Skeletal muscle tissue (tissue), 4 donors: ENCODE data around the gene RASSF8. TPM values are rescaled to one million over a fixed set of nuclear protein-coding genes. Genes with fewer than 3 reads are reported as not detected.

Experiments
- H3K27ac ChIP-seq: one replicate; pipeline ENCODE4 v1.7.0; 2013; ENCODE audit warnings: mild to moderate bottlenecking, low read depth, low read length, inconsistent platforms
- H3K27me3 ChIP-seq, 3 donors: one replicate each; pipeline ENCODE4 v1.7.0; 2013; ENCODE audit warnings: low read length in 3 of 3; ENCODE audit not compliant: control insufficient read depth in 3 of 3, insufficient read depth in 3 of 3
- H3K36me3 ChIP-seq, 3 donors: one replicate each; pipeline ENCODE4 v1.7.0; 2013; ENCODE audit warnings: low read length in 3 of 3; ENCODE audit not compliant: control insufficient read depth in 3 of 3, insufficient read depth in 3 of 3
- H3K4me1 ChIP-seq, 3 donors: one replicate each; pipeline ENCODE4 v1.7.0; 2013; ENCODE audit warnings: low read length in 3 of 3, mild to moderate bottlenecking in 3 of 3; ENCODE audit not compliant: control insufficient read depth in 3 of 3, insufficient read depth in 3 of 3
- H3K4me3 ChIP-seq, 3 donors: one replicate each; pipeline ENCODE4 v1.7.0; 2013; ENCODE audit warnings: low read length in 3 of 3
- H3K9ac ChIP-seq, 3 donors: one replicate each; pipeline ENCODE4 v1.7.0; 2013; ENCODE audit warnings: low read length in 3 of 3, mild to moderate bottlenecking in 3 of 3, moderate library complexity in 2 of 3, low read depth in 1 of 3
- H3K9me3 ChIP-seq, 3 donors: one replicate each; pipeline ENCODE4 v1.7.0; 2013; ENCODE audit warnings: low read length in 3 of 3; ENCODE audit not compliant: control insufficient read depth in 3 of 3
- total RNA-seq: library from RNA; depleted of rRNA; stranded (reverse); fragments of >200 nt; gene quantifications from one replicate; pipeline ENCODE4 v1.2.3, GENCODE V29; 2014
- donor health status: Osteomylitis.

Gene RASSF8
- total RNA-seq, 1 donor from 2014 or later: 29.7 TPM

GRCh38 chr12:26106347-26106746 lies 147.9 kb downstream of the RASSF8 start:
- peaks cover 36 to 53% (median 39%) of the 10 kb centered on the region in 3 donors for H3K4me1 ChIP-seq
- H3K27ac ChIP-seq: peak overlapping the region; percentile 72
- H3K4me3 ChIP-seq: no peak overlapping the region
- H3K27me3 ChIP-seq: no peaks in the 10 kb centered on the region
- no peaks in the 10 kb centered on the region for H3K36me3 ChIP-seq
- H3K9me3 ChIP-seq: no peaks in the 10 kb centered on the region
- peak overlapping the region in 1 of 3 donors; percentile 4 for H3K9ac ChIP-seq

- peak overlapping the region; percentile 10 to 55 (median 40) for H3K9ac ChIP-seq
- H3K4me3 ChIP-seq: peak overlapping the region in 2 of 3 donors; percentile 4 to 8
- no peaks in the 10 kb centered on the region for H3K9me3 ChIP-seq
- H3K4me1 ChIP-seq: peaks cover 50 to 67% (median 55%) of the 10 kb centered on the region in 3 donors
- H3K27me3 ChIP-seq: no peaks in the 10 kb centered on the region
- peak overlapping the region; percentile 81 for H3K27ac ChIP-seq
- H3K36me3 ChIP-seq: no peaks in the 10 kb centered on the region
Observed at GRCh38 chr12:26108915-26109314, 150.4 kb downstream of the RASSF8 start.

- H3K9me3 ChIP-seq: no peaks in the 10 kb centered on the region
- H3K27me3 ChIP-seq: no peaks in the 10 kb centered on the region
- H3K9ac ChIP-seq: peak overlapping the region; percentile 10 to 55 (median 40)
- H3K4me3 ChIP-seq: peak overlapping the region; percentile 4 to 8 (median 8)
- peaks cover 50 to 67% (median 55%) of the 10 kb centered on the region in 3 donors for H3K4me1 ChIP-seq
- no peaks in the 10 kb centered on the region for H3K36me3 ChIP-seq
- peak overlapping the region; percentile 81 for H3K27ac ChIP-seq
Observed at GRCh38 chr12:26109343-26109881, 150.9 kb downstream of the RASSF8 start.

GRCh38 chr12:26112232-26112631 lies 153.8 kb downstream of the RASSF8 start:
- no peak overlapping the region for H3K4me3 ChIP-seq
- peak overlapping the region in 1 of 3 donors; percentile 1 for H3K9ac ChIP-seq
- peaks cover 55 to 83% (median 70%) of the 10 kb centered on the region in 3 donors for H3K4me1 ChIP-seq
- H3K36me3 ChIP-seq: no peaks in the 10 kb centered on the region
- no peaks in the 10 kb centered on the region for H3K9me3 ChIP-seq
- H3K27me3 ChIP-seq: no peaks in the 10 kb centered on the region
- peak overlapping the region; percentile 98 for H3K27ac ChIP-seq

GRCh38 chr12:26112703-26113147 lies 154.2 kb downstream of the RASSF8 start:
- no peak overlapping the region for H3K4me3 ChIP-seq
- peak overlapping the region; percentile 98 for H3K27ac ChIP-seq
- H3K27me3 ChIP-seq: no peaks in the 10 kb centered on the region
- no peaks in the 10 kb centered on the region for H3K9me3 ChIP-seq
- peaks cover 55 to 84% (median 70%) of the 10 kb centered on the region in 3 donors for H3K4me1 ChIP-seq
- H3K36me3 ChIP-seq: no peaks in the 10 kb centered on the region
- H3K9ac ChIP-seq: peak overlapping the region in 2 of 3 donors; percentile 1 to 10

- peak overlapping the region; percentile 98 for H3K27ac ChIP-seq
- H3K9ac ChIP-seq: peak overlapping the region; percentile 66 to 80 (median 77)
- no peaks in the 10 kb centered on the region for H3K27me3 ChIP-seq
- H3K4me3 ChIP-seq: peak overlapping the region; percentile 47 to 64 (median 58)
- H3K36me3 ChIP-seq: no peaks in the 10 kb centered on the region
- peaks cover 50 to 84% (median 69%) of the 10 kb centered on the region in 3 donors for H3K4me1 ChIP-seq
- H3K9me3 ChIP-seq: no peaks in the 10 kb centered on the region
Observed at GRCh38 chr12:26113181-26113654, 154.7 kb downstream of the RASSF8 start.

GRCh38 chr12:26113853-26114719 lies 155.6 kb downstream of the RASSF8 start:
- Histone ChIP-seq H3K27me3 (no peaks in the 10 kb centered on the region), H3K36me3 (no peaks in the 10 kb centered on the region), H3K27ac (peak overlapping the region; percentile 98), H3K4me3 (peak overlapping the region; percentile 47 to 66 (median 64)), H3K9me3 (no peaks in the 10 kb centered on the region), H3K4me1 (peaks cover 52 to 82% (median 71%) of the 10 kb centered on the region in 3 donors), H3K9ac (peak overlapping the region; percentile 82 to 85 (median 83))

- Histone ChIP-seq H3K4me3 (peak overlapping the region; percentile 47 to 66 (median 64)), H3K9ac (peak overlapping the region; percentile 82 to 85 (median 83)), H3K4me1 (peaks cover 54 to 77% (median 67%) of the 10 kb centered on the region in 3 donors), H3K9me3 (no peaks in the 10 kb centered on the region), H3K27ac (peak overlapping the region; percentile 98), H3K36me3 (no peaks in the 10 kb centered on the region), H3K27me3 (no peaks in the 10 kb centered on the region)
Observed at GRCh38 chr12:26114720-26115401, 156.4 kb downstream of the RASSF8 start.

- Histone ChIP-seq H3K36me3 (no peaks in the 10 kb centered on the region), H3K27me3 (no peaks in the 10 kb centered on the region), H3K9ac (peak overlapping the region in 2 of 3 donors; percentile 3 to 19), H3K4me3 (peak overlapping the region in 1 of 3 donors; percentile 6), H3K9me3 (no peaks in the 10 kb centered on the region), H3K27ac (peak overlapping the region; percentile 98), H3K4me1 (peaks cover 52 to 55% (median 55%) of the 10 kb centered on the region in 3 donors)
Observed at GRCh38 chr12:26116829-26117715, 158.6 kb downstream of the RASSF8 start.
